GM21576 (cell line): ENCODE results near the gene EBF4.

Source experiments
- ATAC-seq: cut with Tn5 transposase; IDR thresholded peaks from one replicate; pipeline ENCODE4 v1.9.1; 2021; ENCODE audit warnings: mild to moderate bottlenecking, moderate library complexity; ENCODE audit not compliant: unreplicated experiment

Gene EBF4

DNA sequence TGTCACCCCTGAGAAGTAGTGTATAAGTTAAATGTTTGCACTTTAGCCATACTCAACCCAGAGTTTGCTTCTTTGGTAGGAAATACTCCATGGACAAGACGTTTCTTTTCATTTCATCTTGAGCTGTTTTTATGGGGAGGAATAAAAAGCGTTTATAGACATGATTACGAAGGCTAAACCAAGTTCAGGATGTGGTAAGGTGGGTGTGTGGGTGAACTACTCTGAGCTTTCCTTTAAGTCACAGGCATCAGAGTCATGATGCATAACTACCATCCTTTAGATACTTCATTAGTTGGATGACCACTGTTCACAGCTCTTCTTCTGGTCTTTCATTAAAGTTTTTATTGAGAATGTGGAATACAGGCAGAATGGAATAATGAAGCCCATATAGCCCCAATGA lies 48.9 kb downstream of the EBF4 start:
- ATAC-seq = no peak

DNA sequence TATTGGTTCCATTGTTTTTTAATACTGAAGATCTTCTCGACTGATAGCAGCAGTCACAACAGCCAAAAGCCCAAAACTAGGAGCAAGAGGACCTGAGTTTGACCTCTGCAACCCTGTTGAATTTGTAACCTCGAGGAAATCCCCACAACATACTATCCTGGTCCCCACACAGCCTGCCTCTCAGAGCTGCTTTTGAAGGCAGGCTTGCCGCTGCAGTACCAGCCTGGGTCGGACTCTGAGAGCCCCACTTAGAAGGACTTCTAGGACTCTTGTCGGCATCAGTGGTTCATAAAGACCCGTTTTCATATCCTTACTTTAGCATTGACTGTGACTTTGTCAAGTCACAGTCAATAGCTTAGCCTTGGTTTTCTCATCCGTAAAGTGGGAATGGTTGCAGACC lies 49.3 kb downstream of the EBF4 start:
- ATAC-seq = no peak

DNA sequence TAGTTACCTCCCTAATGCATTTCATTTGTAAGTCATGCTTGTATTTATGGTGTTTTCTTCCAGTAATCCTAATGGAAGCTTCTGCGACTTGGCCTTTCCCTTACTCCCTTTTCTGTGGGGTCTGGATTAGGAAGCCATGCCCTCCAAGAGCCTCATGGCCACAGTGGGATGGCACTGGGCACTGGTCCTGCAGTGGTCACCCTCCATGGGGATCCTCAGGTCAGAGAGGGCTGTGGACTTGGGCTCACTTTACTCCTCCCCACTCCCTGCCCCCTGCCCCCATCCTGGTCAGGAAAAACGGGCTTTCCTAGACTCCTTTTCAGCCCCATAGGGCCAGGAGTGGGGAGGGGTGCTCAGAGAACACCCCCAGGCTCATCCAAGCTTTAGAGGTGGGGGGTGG lies 49.9 kb downstream of the EBF4 start:
- ATAC-seq = no peak

GRCh38 chr20:2742934-2743559 lies 50.5 kb downstream of the EBF4 start:
- ATAC-seq = no peak

DNA sequence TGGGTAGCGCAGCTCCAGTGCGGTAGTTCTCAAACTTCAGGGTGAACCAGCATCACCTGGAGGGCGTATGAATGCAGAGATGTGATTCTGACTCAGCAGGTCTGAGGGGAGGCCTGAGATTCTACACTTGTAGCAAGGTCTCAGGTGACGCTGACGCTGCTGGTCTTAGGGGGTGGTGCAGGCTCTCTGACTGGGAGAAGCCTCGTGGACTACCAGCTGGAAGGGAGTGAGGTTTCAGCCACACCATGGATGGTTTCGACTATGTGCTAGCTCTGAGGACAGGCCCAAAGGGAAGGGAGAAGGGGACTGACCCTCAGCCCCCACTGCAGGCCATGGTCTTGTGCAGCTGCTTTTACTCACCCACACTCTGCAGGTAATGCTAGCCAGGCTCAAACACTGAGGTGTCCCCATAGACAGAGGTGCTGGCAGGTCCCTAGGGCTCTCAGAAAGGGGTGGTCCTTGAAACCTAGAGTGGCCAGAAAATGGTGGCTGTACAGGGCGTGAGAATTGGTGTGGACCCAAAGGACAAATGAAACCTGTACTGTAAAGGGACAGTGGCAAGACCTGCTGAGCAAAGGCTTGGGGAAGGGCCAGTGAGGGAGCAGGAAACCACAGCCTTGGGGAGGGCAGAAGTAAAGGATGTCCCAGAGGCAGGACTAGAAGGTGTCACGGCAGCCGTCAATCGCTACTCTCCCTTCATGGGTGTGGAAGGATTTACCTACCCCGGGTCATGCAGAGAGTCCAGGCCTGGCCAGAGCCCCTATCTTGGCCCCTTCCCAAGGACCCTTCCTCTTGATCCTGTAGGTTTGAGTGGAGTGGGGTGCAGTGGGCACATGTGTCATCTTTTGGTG lies 52.7 kb downstream of the EBF4 start:
- ATAC-seq = no peak

GRCh38 chr20:2745936-2746635 lies 53.5 kb downstream of the EBF4 start:
- no peak for ATAC-seq

GRCh38 chr20:2746636-2747265 lies 54.2 kb downstream of the EBF4 start:
- no peak for ATAC-seq

GRCh38 chr20:2747676-2748235 lies 55.2 kb downstream of the EBF4 start:
- no peak for ATAC-seq

DNA sequence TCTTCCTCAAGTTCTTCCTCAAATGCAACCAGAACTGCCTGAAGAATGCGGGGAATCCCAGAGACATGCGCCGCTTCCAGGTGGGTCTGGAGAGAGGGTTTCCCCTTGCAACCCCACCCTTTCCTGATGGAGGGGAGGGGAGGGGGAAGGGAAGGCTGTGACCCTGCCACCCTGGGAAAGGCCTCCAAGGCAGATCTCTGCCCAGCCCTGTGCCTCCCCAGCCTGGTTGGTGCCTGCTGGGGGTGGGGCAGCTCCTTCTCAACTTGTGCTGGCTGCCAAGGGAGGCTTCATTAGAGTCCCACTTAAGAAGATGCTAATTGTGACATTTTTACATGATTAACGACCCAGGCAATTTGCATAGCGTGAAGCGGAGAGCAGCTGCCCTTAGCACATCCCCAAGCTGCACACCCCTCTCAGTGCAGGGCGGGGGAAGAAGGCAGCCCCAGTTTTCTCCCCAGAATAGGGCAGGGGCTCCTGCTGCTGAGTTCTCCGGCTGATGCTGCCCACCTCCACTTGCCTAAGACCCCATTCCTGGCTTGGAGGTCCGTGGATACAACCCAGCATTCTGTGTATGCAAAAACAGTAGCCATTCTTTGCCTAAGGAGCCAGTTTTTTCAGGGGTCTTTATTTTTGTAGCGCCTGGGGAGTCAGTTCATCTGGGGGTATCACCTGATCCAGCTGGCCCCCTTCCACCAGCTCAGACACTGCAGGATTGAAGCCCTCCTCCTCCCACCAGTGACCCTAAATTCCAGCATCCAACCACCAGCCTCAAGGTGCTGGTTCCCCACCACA lies 56.2 kb downstream of the EBF4 start:
- no peak for ATAC-seq

- no peak for ATAC-seq
Observed at GRCh38 chr20:2749343-2749950, 56.9 kb downstream of the EBF4 start.

DNA sequence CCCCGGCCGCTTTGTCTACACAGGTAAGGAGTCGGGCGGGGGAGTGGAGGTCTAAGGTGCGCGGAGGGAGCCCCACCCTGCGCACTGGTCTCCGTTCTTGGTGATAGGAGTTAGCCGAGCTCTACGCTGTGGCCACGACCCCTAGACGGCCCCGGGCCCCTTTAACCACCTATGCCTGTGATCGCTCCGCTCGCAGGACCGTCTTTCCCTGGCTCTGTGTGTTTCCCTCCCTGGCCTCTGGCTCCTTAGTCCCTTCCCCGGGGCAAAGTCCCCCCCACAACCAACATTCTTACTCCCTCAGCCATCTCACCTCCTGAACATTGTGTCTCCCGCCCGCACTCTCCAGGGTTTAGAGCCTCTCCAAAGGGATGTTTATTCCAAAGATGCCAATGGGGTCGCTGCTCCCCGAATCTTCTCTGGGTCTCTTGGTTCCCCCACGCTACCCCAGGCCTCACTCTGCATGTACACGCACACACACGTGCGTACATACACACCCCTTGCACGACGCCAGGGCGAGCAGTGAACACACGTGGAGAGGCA lies 57.4 kb downstream of the EBF4 start:
- ATAC-seq = no peak

DNA sequence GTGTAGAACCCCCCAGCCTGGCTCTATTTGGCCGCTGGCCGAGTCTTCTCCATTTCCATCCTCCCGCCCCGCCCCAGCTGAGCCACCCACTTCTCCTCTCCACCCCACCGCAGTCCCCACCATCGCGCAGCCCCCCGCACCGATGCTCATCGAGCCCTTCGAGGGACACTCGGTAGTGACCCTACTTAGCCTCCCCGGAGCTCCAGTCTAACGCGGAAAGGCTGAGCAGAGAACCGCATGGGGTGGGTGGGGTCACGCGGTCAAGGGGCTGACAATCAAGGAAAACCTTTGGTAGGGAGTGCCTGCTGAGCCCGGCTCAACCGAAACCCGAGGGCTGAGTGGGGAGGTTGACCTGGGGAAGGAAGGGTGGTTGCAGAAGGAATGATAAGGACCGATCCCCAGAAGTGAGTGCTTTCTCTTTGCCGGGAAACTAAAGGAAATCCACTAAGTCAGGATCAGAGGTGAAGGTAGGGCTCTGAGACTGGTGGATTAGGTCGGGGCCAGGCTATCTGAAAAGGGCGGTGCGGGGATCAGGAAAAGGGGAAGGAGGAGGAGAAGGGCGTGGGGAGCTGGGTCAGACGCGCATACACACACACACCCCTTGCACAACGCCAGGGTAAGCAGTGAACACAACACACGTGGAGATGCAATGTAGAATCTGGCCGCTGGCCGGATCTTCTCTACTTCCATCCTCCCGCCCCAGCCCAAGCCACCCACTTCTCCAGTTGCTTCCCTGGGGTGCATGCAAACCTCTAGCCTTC lies 58.1 kb downstream of the EBF4 start:
- no peak for ATAC-seq

- ATAC-seq = no peak
Observed at GRCh38 chr20:2751347-2751877, 58.8 kb downstream of the EBF4 start.

GRCh38 chr20:2751878-2752566 lies 59.4 kb downstream of the EBF4 start:
- no peak for ATAC-seq

DNA sequence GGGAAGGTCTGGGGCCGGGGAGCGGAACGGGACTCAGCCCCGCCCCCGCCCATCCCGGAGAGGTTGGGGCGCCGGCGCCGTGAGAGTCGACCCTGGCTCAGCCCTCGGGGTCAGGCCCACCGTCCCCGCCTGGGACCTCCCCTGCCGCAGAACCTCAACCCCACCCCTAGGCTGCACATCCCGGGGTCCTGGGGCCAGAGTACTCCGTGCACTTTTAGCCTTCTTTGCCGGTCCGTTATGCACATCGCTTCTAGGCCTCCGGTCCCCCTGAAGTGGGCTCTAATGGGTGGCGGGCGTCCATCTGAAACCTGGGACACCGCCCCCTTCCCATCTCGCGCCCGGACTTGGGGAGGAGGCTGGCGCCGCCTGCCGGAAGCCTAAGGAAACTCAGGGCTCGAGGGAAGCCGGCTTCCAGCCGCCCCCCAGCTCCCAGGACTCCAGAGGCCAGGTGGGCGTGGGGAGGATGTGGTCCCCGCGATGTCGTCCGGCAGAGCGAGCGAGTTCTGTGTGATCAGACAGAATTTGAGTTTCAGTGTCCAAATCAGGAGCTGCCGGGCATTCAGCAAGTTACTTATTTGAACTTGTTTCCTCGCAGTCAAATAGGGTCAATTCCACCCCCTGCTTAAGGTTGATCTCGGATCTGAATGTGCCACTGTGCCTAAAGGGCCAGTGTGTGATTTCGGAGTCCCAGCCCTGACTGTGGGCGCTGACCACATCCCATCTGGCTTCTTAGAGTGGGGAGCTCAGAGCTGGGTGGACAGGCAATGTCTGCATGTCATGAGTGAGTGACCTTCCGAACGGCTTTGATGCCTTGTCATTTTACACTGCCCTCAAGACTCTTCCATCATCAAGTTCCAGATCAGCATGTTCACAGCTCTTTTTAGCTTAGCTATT lies 60.2 kb downstream of the EBF4 start:
- ATAC-seq = no peak

- no peak for ATAC-seq
Observed at GRCh38 chr20:2753461-2754040, 61.0 kb downstream of the EBF4 start.

GRCh38 chr20:2754424-2754823 lies 61.8 kb downstream of the EBF4 start:
- ATAC-seq = no peak
